Testis (tissue), 2 donors: ENCODE measurements around the gene UVRAG.

Experiments used
- CTCF ChIP-seq, 3 experiments: fragments of 450-650 bp in 2 of 3; fragments of 200-600 bp in 1 of 3; sonication (generic) in 1 of 3; IDR thresholded peaks; one replicate each; pipeline ENCODE4 v1.5.1; 2016 to 2019; ENCODE audit warnings: antibody characterized with exemption in 3 of 3, mild to moderate bottlenecking in 2 of 3, moderate library complexity in 1 of 3
- POLR2A ChIP-seq: fragments of 450-650 bp; IDR thresholded peaks from one replicate; pipeline ENCODE4 v1.6.1; 2017; ENCODE audit warnings: antibody characterized with exemption, mild to moderate bottlenecking, moderate library complexity

GRCh38 chr11:75924966-75925784, 110.2 kb downstream of the UVRAG start:
- TF ChIP-seq CTCF (IDR thresholded peaks at IDR 0.05) = no peak
- no peak for TF ChIP-seq POLR2A
